H54 (cell line): ENCODE measurements around the gene NUDT8.
A peak's percentile ranks its signal among the peaks of the same experiment; 100 is the strongest.
"Not testable (repeated sequence)": the region's sequence is repeated elsewhere in the genome, so short reads cannot be mapped to it uniquely, and the experiment has no call there.

Experiments
- DNase-seq: peaks from one replicate; pipeline ENCODE4 v3.0.0; 2011; ENCODE audit warnings: low spot score, mixed read lengths; ENCODE audit not compliant: insufficient read length
- FAIRE-seq: peaks from 3 replicates; lab custom pipeline; 2011; peaks lifted over from hg19 to GRCh38; lab: Jason Lieb, UNC
- POLR2A ChIP-seq: IDR thresholded peaks from 2 replicates; pipeline ENCODE4 v1.6.1; 2011; ENCODE audit warnings: low read depth, mild to moderate bottlenecking, low read length

NUDT8 gene

DNA sequence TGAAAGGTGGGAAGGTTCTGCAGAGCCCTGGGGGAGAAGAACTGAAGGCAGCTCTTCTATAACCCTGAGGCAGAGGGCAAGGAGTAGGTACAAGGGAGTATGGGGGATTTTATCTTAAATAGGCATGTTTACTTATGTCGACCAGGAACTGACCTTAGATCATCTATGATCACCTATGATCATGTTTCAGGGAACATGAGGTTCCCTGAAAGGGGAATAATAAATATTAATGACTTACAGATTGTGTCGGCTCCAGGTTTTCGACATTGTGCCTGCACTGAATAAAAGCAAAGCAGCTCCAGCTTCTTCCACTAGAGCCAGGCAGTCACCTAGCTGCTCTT, 36.2 kb downstream of the NUDT8 start:
- DNase-seq = no peak
- no peak for FAIRE-seq
- no peak for TF ChIP-seq POLR2A

DNA sequence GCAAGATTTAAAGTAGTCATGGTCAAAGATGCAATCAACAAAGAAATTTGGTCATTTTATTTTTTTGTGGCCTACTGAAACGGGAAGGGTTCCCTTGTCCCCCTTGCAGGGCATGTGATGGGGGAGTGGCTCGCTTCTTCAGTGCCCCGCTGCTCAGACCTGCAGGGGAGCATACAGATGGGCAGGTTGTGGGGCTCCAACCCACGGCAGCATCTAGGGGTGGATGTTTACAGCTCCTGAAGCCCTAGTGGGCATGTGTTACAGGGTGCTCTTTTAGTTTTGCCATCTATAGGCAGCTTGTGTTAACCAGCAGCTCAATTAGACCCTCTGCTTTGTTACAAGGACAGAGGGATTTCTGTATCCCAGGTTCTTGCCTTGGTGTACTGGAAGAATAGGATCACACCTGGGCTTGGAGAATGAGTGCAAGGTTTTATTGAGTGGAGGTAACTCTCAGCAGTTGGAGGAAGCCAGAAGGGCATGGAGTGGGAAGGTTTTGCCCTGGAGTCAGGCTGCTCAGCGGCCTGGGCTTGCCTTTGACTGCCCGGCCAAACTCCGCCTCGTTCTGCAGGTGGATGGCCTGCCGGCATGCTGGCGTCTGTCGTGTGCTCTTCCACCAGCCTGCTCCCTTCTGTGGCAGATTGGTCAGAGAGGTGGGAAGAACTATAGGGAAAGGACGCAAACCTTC, 36.7 kb downstream of the NUDT8 start:
- DNase-seq = no peak
- no peak for TF ChIP-seq POLR2A
- FAIRE-seq = no peak

DNA sequence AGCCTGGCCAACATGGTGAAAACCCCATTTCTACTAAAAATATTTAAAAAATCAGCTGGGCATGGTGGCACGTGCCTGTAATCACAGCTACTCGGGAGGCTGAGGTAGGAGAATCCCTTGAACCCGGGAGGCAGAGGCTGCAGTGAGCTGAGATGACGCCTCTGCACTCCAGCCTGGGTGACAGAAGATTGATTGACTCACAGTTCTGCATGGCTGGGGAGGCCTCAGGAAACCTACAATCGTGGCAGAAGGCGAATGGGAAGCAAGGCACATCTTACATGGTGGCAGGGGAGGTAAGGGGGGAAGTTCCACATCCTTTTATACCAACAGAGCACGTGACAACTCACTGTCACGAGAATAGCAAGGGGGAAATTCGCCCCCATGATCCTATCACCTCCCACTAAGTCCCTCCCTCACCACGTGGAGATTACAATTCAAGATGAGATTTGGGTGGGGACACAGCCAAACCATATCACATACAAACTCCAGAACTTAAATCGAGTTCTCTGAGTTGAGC, 40.8 kb downstream of the NUDT8 start:
- FAIRE-seq, DNase-seq: not testable (repeated sequence)

DNA sequence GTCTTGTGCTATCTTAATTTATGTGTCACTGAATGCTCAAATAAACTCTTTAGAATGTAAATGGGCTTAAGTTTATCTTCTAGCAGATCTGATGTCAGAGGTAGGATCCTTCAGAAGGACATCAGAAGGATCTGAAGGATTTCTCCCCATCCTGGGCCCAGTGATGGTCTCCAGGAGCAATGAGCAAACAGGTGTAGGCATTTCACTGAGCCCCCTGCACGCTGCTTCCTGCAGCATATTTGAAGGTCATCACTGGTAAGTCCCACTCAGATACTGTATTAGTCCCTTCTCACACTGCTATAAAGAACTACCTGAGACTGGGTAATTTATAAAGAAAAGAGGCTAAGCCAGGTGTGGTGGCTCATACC, 41.6 kb downstream of the NUDT8 start:
- TF ChIP-seq POLR2A = no peak
- no peak for FAIRE-seq
- no peak for DNase-seq

DNA sequence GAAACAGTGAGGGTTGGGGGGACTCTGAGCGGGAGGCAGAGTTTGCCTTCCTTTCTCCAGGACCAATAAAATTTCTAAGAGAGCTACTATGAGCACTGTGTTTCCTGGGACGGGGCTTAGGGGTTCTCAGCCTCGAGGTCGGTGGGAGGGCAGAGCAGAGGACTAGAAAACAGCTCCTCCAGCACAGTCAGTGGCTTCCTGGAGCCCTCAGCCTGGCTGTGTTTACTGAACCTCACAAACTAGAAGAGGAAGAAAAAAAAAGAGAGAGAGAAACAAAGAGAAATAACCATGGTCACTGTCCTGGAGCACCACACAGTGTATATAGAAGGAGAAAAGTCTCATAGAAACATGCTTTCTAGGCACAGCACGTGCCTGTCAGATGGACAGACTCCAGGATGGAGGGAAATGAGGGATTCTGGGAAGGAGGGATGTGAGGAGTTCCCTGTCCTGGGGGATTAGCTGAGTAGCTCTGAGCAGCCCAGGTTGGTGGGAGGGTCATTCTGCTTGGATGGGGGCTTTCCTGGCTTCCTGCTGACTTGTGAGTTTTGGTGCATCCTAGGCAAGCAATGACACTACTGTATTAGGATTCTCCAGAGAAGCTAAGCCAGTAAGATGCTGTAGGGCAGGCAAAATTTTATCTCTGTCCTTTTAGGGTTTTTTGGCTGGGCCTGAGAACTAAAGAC, 43.0 kb downstream of the NUDT8 start:
- TF ChIP-seq POLR2A = no peak
- DNase-seq (no peak), FAIRE-seq (no peak)

DNA sequence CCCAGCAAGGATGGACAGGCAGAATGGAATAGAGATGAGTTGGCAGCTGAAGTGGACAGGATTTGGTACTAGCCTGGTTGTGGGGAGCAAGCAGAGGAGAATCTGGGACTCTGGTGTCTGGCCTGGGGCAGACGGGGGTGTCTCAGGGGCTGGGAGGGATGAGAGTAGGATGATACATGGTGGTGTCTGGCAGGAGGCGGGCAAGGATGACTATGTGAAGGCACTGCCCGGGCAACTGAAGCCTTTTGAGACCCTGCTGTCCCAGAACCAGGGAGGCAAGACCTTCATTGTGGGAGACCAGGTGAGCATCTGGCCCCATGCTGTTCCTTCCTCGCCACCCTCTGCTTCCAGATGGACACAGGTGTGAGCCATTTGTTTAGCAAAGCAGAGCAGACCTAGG, 43.8 kb downstream of the NUDT8 start:
- FAIRE-seq (no peak), DNase-seq (no peak)
- TF ChIP-seq POLR2A = no peak

DNA sequence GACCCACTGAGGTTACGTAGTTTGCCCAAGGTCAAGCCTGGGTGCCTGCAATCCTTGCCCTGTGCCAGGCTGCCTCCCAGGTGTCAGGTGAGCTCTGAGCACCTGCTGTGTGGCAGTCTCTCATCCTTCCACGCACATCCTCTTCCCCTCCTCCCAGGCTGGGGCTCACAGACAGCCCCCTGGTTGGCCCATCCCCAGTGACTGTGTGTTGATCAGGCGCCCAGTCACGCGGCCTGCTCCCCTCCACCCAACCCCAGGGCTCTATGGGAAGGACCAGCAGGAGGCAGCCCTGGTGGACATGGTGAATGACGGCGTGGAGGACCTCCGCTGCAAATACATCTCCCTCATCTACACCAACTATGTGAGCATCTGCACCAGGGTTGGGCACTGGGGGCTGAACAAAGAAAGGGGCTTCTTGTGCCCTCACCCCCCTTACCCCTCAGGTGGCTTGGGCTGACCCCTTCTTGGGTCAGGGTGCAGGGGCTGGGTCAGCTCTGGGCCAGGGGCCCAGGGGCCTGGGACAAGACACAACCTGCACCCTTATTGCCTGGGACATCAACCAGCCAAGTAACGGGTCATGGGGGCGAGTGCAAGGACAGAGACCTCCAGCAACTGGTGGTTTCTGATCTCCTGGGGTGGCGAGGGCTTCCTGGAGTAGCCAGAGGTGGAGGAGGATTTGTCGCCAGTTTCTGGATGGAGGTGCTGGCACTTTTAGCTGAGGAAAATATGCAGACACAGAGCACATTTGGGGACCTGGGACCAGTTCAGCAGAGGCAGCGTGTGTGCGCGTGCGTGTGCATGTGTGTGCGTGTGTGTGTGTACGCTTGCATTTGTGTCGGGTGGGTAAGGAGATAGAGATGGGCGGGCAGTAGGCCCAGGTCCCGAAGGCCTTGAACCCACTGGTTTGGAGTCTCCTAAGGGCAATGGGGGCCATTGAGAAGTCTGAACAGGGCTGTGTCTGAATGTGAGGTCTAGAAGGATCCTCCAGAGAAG, 44.6 kb downstream of the NUDT8 start:
- no peak for DNase-seq
- TF ChIP-seq POLR2A = no peak
- no peak for FAIRE-seq

DNA sequence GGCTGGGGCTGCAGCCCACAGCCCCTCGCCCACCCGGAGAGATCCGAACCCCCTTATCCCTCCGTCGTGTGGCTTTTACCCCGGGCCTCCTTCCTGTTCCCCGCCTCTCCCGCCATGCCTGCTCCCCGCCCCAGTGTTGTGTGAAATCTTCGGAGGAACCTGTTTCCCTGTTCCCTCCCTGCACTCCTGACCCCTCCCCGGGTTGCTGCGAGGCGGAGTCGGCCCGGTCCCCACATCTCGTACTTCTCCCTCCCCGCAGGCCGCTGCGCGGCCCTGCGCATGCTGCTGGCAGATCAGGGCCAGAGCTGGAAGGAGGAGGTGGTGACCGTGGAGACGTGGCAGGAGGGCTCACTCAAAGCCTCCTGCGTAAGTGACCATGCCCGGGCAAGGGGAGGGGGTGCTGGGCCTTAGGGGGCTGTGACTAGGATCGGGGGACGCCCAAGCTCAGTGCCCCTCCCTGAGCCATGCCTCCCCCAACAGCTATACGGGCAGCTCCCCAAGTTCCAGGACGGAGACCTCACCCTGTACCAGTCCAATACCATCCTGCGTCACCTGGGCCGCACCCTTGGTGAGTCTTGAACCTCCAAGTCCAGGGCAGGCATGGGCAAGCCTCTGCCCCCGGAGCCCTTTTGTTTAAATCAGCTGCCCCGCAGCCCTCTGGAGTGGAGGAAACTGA, 45.4 kb downstream of the NUDT8 start:
- no peak for TF ChIP-seq POLR2A
- FAIRE-seq = no peak
- DNase-seq = no peak

DNA sequence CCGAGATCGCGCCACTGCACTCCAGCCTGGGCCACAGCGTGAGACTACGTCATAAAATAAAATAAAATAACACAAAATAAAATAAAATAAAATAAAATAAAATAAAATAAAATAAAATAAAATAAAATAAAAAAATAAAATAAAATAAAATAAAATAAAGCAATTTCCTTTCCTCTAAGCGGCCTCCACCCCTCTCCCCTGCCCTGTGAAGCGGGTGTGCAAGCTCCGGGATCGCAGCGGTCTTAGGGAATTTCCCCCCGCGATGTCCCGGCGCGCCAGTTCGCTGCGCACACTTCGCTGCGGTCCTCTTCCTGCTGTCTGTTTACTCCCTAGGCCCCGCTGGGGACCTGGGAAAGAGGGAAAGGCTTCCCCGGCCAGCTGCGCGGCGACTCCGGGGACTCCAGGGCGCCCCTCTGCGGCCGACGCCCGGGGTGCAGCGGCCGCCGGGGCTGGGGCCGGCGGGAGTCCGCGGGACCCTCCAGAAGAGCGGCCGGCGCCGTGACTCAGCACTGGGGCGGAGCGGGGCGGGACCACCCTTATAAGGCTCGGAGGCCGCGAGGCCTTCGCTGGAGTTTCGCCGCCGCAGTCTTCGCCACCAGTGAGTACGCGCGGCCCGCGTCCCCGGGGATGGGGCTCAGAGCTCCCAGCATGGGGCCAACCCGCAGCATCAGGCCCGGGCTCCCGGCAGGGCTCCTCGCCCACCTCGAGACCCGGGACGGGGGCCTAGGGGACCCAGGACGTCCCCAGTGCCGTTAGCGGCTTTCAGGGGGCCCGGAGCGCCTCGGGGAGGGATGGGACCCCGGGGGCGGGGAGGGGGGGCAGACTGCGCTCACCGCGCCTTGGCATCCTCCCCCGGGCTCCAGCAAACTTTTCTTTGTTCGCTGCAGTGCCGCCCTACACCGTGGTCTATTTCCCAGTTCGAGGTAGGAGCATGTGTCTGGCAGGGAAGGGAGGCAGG, 46.2 kb downstream of the NUDT8 start, which contains the start of gene GSTP1:
Gene GSTP1, plus strand, starts transcription at position 566 of the 958 bp plus-strand sequence. Its CDS starts 32 bp downstream, at position 598.
- DNase-seq (no peak), FAIRE-seq (no peak)
- TF ChIP-seq POLR2A = peak; percentile 98

DNA sequence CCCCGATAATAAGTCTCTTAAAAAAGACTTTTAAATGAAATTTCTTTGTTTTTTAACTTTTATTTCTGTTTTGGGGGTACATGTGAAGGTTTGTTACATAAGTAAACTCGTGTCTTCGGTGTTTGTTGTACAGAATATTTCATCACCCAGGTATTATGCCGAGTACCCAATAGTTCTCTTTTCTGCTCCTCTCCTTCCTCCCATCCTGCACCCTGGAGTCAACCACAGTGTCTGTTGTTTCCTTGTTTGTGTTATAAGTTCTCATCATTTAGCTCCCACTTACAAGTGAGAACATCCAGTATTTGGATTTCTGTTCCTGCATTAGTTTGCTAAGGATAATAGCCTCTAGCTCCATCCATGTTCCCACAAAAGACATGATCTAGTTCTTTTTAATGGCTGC, 47.7 kb downstream of the NUDT8 start:
- FAIRE-seq (no peak), DNase-seq (no peak)
- TF ChIP-seq POLR2A = no peak

DNA sequence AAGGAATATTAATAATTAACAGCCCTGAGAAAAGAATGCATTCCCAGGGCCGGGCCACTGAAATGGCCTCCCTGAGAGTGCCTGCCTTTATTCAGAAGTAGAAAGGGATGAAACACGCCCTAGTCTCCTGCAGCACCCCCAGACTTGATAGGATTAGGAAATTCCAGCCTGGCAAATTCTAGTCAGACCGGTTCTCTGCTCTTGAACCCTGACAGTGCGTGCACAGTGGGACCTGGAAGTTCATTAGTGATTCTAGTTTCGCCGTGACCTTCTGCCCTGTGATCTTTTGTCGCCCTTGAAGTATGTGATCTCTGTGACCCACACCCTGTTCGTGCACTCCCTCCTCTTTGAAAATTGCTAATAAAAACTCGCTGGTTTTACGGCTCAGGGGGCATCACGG, 48.3 kb downstream of the NUDT8 start:
- DNase-seq = no peak
- FAIRE-seq = no peak
- no peak for TF ChIP-seq POLR2A

DNA sequence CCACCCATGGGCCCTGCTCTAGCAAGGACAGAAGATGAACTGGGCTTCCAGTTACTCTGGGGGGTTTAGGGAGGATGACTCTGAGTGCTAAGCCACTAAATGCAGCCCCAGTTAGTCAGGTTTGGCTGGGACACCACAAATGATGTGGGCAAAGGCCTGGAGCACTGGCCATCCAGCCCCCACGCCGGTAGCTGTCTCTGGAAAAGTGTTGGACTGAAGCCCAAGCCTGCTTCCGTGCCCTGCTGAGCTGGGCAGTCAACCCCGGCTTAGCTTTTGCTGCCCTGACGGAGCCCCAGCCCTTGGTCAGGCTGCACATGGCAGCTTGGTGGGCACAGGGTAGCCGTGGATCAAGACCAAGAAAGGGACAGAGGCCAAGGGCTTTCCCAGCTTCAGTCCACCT, 51.8 kb downstream of the NUDT8 start:
- TF ChIP-seq POLR2A = no peak
- FAIRE-seq = no peak
- DNase-seq = no peak
